H7 (cell line): ENCODE data around the gene SBF2. TPM values are rescaled to one million over a fixed set of nuclear protein-coding genes. Genes with fewer than 3 reads are reported as not detected.

Experiments
- DNase-seq: peaks from one replicate; pipeline ENCODE4 v3.0.0; 2012
- H3K27me3 ChIP-seq: 2 replicates; pipeline ENCODE4 v1.6.0; 2011; ENCODE audit warnings: mild to moderate bottlenecking, low read length; ENCODE audit not compliant: control insufficient read depth, insufficient read depth
- H3K36me3 ChIP-seq: replicated peaks from 2 replicates; pipeline ENCODE4 v1.5.1; 2011; ENCODE audit warnings: low read length; ENCODE audit not compliant: control insufficient read depth, insufficient read depth
- H3K4me3 ChIP-seq: 2 replicates; pipeline ENCODE4 v1.5.1; 2011; ENCODE audit warnings: low read depth, mild to moderate bottlenecking, control low read depth, low read length, moderate library complexity; ENCODE audit not compliant: insufficient read depth
- total RNA-seq: library from RNA; depleted of rRNA; stranded (reverse); fragments of >200 nt; shearing (Covaris generic); gene quantifications from 2 replicates; pipeline ENCODE4 v1.2.3, GENCODE V29; 2014; rRNA removed

Gene SBF2
- 34.5 and 39.7 TPM in 2 replicates for total RNA-seq

- DNase-seq, result peak; percentile 95
- Histone ChIP-seq H3K36me3 (no peaks in the 10 kb centered on the region), H3K27me3 (no peaks in the 10 kb centered on the region), H3K4me3 (peak within 1 kb of the TSS; percentile 79)
These were observed at the start of gene SBF2 for GRCh38 chr11:10293423-10294289. Gene SBF2 (minus strand): TSS chr11:10294219. CDS start chr11:10294069, 150 bp downstream.

DNA sequence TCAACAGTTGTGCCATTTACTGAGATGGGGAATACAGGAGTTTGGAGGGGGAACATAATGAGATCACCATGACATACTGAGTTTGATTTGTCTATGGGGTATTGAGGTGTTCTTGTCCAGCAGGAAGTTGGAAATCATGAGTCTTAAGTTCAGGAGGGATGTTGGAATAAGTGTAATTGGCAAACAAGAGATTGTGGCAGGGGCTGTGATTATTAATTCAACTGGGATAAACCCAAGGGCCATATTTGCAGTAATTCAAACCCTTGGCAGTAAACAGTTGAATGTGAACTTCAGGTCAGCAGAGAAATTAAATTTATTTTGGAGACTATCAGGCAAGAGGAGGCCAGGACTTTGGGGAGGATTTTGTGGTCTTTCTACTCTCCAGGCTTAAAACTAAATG is 44.3 kb upstream of the SBF2 start:
- Histone ChIP-seq H3K36me3 (no peaks in the 10 kb centered on the region), H3K4me3 (no peak overlapping the region), H3K27me3 (no peaks in the 10 kb centered on the region)
- no peak for DNase-seq

DNA sequence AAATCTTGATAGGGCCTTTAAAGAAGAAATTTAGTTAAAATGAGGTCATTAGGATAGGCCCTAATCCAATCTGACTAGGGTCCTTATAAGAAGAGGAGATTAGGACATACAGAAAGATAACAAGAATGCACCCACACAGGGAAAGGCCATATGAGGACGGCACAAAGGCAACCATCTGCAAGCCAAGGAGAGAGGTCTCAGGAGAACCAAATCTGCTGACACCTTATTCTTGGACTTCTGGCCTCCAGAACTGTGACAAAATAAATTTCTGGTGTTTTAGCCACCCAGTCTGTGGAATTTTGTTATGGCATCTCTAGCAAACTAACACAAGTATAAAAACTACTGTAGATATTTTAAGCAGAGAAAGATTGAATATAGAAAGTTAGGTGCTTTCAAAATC is 39.5 kb upstream of the SBF2 start:
- Histone ChIP-seq H3K4me3 (no peak overlapping the region), H3K36me3 (no peaks in the 10 kb centered on the region), H3K27me3 (no peaks in the 10 kb centered on the region; the same call in 1 of the 2 replicates)
- no peak for DNase-seq

DNA sequence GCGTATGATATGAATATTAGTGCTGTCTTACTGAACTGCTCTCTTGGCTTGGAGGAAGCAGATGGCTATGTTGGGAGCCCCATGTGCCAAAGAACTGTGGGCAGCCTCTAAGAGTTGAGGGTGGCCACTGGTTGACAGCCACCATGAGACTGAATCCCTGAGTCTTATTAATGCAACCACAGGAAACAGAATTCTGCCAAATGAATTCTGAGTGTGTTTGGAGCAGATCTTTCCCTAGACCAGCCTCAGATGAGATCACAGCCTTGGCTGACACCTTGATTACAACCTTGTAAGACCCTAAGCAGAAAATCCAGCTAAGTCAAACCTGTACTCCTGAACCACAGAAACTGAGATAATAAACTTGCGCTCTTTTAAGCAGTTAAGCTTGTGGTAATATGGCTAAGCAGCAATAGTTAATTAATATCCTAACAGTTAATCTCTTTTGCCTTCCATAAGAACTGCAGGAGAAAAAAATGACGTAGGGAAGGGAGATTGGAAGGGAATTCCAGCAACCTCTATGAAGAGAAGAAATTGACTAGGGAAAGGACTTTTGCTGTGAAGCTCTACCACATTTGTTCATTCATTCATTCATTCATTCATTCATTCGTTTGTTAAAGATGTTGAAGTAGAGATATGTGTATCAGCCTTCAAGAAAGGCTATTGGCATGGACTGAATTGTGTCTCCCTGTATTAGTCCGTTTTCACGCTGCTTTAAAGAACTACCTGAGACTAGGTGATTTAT is 37.7 kb upstream of the SBF2 start:
- Histone ChIP-seq H3K36me3 (no peaks in the 10 kb centered on the region), H3K27me3 (no peaks in the 10 kb centered on the region; the same call in 1 of the 2 replicates), H3K4me3 (no peak overlapping the region)
- DNase-seq, result no peak

- Histone ChIP-seq H3K27me3 (no peaks in the 10 kb centered on the region; the same call in 1 of the 2 replicates), H3K36me3 (no peaks in the 10 kb centered on the region), H3K4me3 (no peak overlapping the region)
- DNase-seq, result no peak
These were observed 35.9 kb upstream of the SBF2 start for GRCh38 chr11:10329935-10330334.

GRCh38 chr11:10329356-10329755 is 35.3 kb upstream of the SBF2 start:
- no peak overlapping the region for H3K4me3 ChIP-seq
- no peaks in the 10 kb centered on the region; the same call in 1 of the 2 replicates for H3K27me3 ChIP-seq
- DNase-seq, result no peak
- H3K36me3 ChIP-seq, result no peaks in the 10 kb centered on the region

DNA sequence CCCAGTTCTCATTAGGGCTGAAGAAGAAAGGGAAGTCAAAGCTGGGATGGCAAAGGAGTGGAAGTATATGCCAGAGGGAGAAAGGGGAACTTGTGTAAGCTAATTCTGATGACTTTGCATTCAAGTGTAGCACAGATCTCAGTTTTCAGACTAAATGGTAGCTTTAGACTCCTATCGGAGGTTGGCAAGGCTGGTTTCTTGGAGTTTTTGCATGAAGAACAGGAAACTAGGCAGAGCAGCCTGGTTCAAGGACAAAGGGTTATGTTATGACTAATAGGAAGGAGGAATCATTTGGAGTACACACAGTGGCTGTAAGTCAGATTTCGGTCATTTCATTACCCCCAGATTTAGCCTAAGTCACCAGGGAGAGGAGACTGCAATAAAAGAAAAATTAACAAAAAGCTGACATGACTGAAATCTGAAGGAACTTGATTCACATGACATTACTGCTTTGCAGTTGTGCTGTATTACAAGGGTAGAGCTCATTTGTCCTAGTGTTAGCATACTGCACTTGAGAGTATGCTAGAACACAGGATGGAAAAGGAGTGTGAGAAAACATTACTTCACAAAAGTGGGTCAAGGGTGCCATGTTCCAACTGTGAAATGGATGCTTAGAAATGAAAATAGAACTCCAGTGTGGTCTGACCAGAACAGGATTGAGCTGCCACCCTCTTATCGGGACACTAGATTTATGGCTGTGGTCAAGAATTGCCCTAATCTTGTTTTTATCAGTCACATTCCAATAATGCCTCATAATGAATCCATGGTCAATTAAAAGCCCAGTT is 34.5 kb upstream of the SBF2 start:
- Histone ChIP-seq H3K36me3 (no peaks in the 10 kb centered on the region), H3K4me3 (no peak overlapping the region), H3K27me3 (no peaks in the 10 kb centered on the region; the same call in 1 of the 2 replicates)
- no peak for DNase-seq

GRCh38 chr11:10327254-10327653 is 33.2 kb upstream of the SBF2 start:
- Histone ChIP-seq H3K4me3 (no peak overlapping the region), H3K36me3 (no peaks in the 10 kb centered on the region), H3K27me3 (no peaks in the 10 kb centered on the region)
- no peak for DNase-seq

GRCh38 chr11:10326012-10326964 is 32.3 kb upstream of the SBF2 start:
- H3K36me3 ChIP-seq, result no peaks in the 10 kb centered on the region
- DNase-seq, result no peak
- no peak overlapping the region for H3K4me3 ChIP-seq
- no peaks in the 10 kb centered on the region for H3K27me3 ChIP-seq

- Histone ChIP-seq H3K4me3 (no peak overlapping the region), H3K36me3 (no peaks in the 10 kb centered on the region), H3K27me3 (no peaks in the 10 kb centered on the region)
- DNase-seq, result no peak
These were observed 31.4 kb upstream of the SBF2 start for GRCh38 chr11:10325277-10326011.

DNA sequence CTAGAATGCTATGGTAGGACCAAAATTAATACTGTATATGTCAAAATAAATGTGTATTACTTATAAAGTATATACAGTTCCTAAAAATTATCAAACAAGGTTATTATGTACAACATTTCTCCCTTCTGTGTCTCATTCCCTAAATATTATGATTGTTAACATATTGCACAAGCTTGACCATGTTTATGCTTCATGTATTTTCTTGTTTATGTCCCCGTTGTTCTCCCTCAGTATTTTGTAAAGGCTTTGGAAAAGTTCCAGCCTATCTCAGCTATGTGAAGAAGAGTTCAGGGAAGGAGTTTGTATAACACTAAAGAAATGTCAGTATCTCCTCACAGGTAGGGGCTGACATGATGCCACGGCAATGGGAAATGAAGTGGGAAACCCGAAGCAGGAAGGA is 30.5 kb upstream of the SBF2 start:
- Histone ChIP-seq H3K4me3 (no peak overlapping the region), H3K27me3 (no peaks in the 10 kb centered on the region), H3K36me3 (no peaks in the 10 kb centered on the region)
- no peak for DNase-seq

DNA sequence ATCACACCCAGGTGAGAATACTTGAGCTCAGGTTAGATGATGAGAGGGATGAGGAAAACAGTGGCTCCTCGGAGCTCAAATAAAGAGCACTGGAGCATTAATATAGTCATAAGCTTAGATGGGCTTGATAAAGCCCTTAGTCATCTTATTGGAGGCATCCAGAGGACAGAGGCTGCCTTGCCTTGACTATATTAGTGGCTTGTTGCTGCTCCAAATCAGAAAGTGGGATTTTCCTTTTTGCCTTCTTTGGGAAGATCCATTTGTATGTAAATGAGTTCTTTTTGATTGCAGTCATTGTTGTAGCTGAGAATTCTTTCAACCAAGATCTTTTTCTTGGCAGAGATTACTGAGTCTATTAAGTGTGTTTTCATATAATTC is 29.8 kb upstream of the SBF2 start:
- no peaks in the 10 kb centered on the region for H3K36me3 ChIP-seq
- DNase-seq, result no peak
- H3K4me3 ChIP-seq, result no peak overlapping the region
- no peaks in the 10 kb centered on the region for H3K27me3 ChIP-seq
